ENCODE data around the gene TEX38.

DNA sequence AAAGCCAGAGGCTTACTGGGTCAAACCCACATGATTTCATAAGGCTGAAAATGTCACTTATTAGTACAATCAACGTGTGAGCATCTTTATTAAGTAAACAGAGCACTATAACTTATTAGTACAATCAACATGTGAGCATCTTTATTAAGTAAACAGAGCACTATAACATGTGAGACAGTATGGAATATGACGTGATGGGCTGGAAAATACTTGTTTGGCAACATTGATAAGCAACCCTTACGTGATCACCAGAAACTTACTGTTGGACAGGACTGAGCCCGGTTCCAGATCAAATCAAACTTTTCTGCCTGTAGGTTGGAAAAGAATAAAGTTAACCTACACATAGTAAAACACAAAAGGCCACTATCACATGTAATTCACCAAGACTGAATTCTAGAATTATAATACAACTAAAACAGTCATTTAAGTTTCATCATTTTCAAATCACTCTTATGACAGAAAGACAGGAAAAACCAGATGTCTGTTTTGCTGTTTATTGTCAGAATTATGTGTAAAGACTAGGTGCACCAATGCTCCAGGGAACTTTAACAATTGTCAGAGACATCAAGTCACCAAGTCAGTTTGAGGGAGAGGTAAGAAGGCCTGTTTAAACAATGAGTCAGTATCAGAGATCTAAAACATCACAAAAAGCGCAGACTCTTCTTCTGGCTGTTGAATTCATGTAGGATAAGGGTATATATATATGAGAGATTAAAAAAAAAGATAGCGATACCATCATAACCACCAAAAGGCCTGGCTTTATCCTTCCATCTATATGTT is 19.1 kb upstream of the TEX38 start:
- TF ChIP-seq PRDM15 (CRISPR knock-in tag; IDR thresholded peaks at IDR 0.05) (no peak), E2F1 (CRISPR knock-in tag; IDR thresholded peaks at IDR 0.05) (no peak), NFE2L1 (CRISPR knock-in tag; IDR thresholded peaks at IDR 0.05) (no peak), CTCF (IDR thresholded peaks at IDR 0.05) (no peak)

Data from WTC11 (cell line).